Tibial nerve (tissue), 4 donors: Measurements from ENCODE around the gene CPXM2. TPM values are rescaled to one million over a fixed set of nuclear protein-coding genes. Genes with fewer than 3 reads are reported as not detected.

Experiments
- DNase-seq, 2 donors: peaks; one replicate each; pipeline ENCODE4 v3.0.0-alpha.2; 2019; ENCODE audit warnings: low spot score in 2 of 2
- H3K27ac ChIP-seq, 4 donors: fragments of 200-600 bp; sonication (generic) in 3 of 4; one replicate each; pipeline ENCODE4 v1.5.1; 2017 to 2019; ENCODE audit warnings: mild to moderate bottlenecking in 1 of 4
- H3K27me3 ChIP-seq, 2 donors: fragments of 200-600 bp; sonication (generic) in 1 of 2; one replicate each; pipeline versions ENCODE4 v1.5.1 to v1.6.0; 2017 to 2019
- H3K36me3 ChIP-seq, 3 donors: fragments of 200-600 bp; sonication (generic); one replicate each; pipeline ENCODE4 v1.5.1; 2018 to 2019
- H3K4me1 ChIP-seq, 4 donors: fragments of 200-600 bp; sonication (generic) in 3 of 4; one replicate each; pipeline ENCODE4 v1.5.1; 2017 to 2019
- H3K4me3 ChIP-seq, 4 donors: fragments of 200-600 bp; sonication (generic) in 3 of 4; one replicate each; pipeline ENCODE4 v1.5.1; 2017 to 2019; ENCODE audit warnings: mild to moderate bottlenecking in 1 of 4, moderate library complexity in 1 of 4
- H3K9me3 ChIP-seq, 4 donors: fragments of 200-600 bp; sonication (generic) in 3 of 4; one replicate each; pipeline ENCODE4 v1.5.1; 2017 to 2019
- CTCF ChIP-seq, 5 experiments: fragments of 200-600 bp in 3 of 5; fragments of 450-650 bp in 2 of 5; sonication (generic) in 3 of 5; IDR thresholded peaks; one replicate each; pipeline ENCODE4 v1.5.1; 2016 to 2019; ENCODE audit warnings: antibody characterized with exemption in 5 of 5, mild to moderate bottlenecking in 3 of 5, moderate library complexity in 2 of 5
- EP300 ChIP-seq, 2 donors: sonication (generic); formaldehyde crosslinking; IDR thresholded peaks; one replicate each; pipeline ENCODE4 v1.6.1; 2017; ENCODE audit warnings: antibody characterized with exemption in 2 of 2, mild to moderate bottlenecking in 1 of 2
- POLR2A ChIP-seq, 2 donors: fragments of 450-650 bp; IDR thresholded peaks; one replicate each; pipeline ENCODE4 v1.6.1; 2017; ENCODE audit warnings: antibody characterized with exemption in 2 of 2, mild to moderate bottlenecking in 2 of 2, moderate library complexity in 2 of 2
- WGBS, 2 donors: methylation state at CpG; one replicate each; pipeline ENCODE4 v1.1.5; 2018; 5-methylcytosine and 5-hydroxymethylcytosine counted together
- total RNA-seq, 4 donors: library from RNA; depleted of rRNA; stranded (reverse); fragments of >200 nt; gene quantifications; one replicate each; pipeline ENCODE4 v1.1.0, GENCODE V29; 2016

Gene CPXM2
- total RNA-seq, 4 donors from 2014 or later, result 26.8 to 74.3 (median 37.8) TPM

GRCh38 chr10:123922126-123922525, 30.5 kb upstream of the CPXM2 start:
- TF ChIP-seq CTCF (IDR thresholded peaks at IDR 0.05), result no peak
- no peak for TF ChIP-seq EP300 (IDR thresholded peaks at IDR 0.05)
- no peak for TF ChIP-seq POLR2A (IDR thresholded peaks at IDR 0.05)
- no peak overlapping the region for H3K27ac ChIP-seq
- no peaks in the 10 kb centered on the region for H3K4me1 ChIP-seq
- H3K9me3 ChIP-seq, result peaks cover 0 to 21% (median 0%) of the 10 kb centered on the region in 4 donors
- H3K36me3 ChIP-seq, result no peaks in the 10 kb centered on the region
- no peaks in the 10 kb centered on the region for H3K27me3 ChIP-seq
- no peak overlapping the region for H3K4me3 ChIP-seq
- WGBS, 2 donors, result 55 to 73% methylated on average over 2 of the region's 2 CpGs
- no peak for DNase-seq

DNA sequence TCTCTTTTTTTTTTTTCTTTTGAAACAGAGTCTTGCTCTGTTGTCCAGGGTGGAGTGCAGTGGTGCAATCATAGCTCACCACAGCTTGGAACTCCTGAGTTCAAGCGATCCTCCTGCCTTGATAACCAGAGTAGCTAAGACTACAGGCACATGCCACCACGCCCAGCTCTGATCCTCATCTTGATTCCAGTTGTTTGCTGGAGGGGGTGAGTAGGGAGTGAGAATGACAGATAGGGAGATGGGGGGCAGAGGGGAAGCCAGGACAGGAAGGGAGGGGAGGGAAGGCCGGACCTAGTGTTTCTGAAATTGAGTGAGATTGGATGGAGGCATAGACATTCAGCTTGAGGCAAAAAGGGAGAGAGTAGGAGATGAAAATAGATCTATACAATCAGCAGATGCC, 25.2 kb upstream of the CPXM2 start:
- no peak for TF ChIP-seq POLR2A (IDR thresholded peaks at IDR 0.05)
- no peak for TF ChIP-seq CTCF (IDR thresholded peaks at IDR 0.05)
- TF ChIP-seq EP300 (IDR thresholded peaks at IDR 0.05), result no peak
- Histone ChIP-seq H3K4me3 (no peak overlapping the region), H3K36me3 (no peaks in the 10 kb centered on the region), H3K27me3 (no peaks in the 10 kb centered on the region), H3K9me3 (peaks cover 0 to 18% (median 0%) of the 10 kb centered on the region in 4 donors), H3K27ac (no peak overlapping the region), H3K4me1 (peaks cover 0 to 26% (median 0%) of the 10 kb centered on the region in 4 donors)
- 69 to 73% methylated on average over 3 of the region's 3 CpGs for WGBS, 2 donors
- DNase-seq, result no peak

GRCh38 chr10:123913688-123914268, 22.2 kb upstream of the CPXM2 start:
- WGBS, 2 donors, result 29 to 37% methylated on average over 7 to 8 of the region's 8 CpGs
- no peaks in the 10 kb centered on the region for H3K27me3 ChIP-seq
- DNase-seq, result peak in 1 of 2 donors; percentile 57
- no peak overlapping the region for H3K4me3 ChIP-seq
- peaks cover 0 to 26% (median 0%) of the 10 kb centered on the region in 4 donors for H3K4me1 ChIP-seq
- no peaks in the 10 kb centered on the region for H3K36me3 ChIP-seq
- no peak for TF ChIP-seq POLR2A (IDR thresholded peaks at IDR 0.05)
- no peak for TF ChIP-seq EP300 (IDR thresholded peaks at IDR 0.05)
- TF ChIP-seq CTCF (IDR thresholded peaks at IDR 0.05), result no peak
- H3K9me3 ChIP-seq, result peaks cover 0 to 12% (median 0%) of the 10 kb centered on the region in 4 donors
- no peak overlapping the region for H3K27ac ChIP-seq

- peaks cover 0 to 26% (median 0%) of the 10 kb centered on the region in 4 donors for H3K4me1 ChIP-seq
Observed at GRCh38 chr10:123912871-123913270, 21.3 kb upstream of the CPXM2 start.

More at GRCh38 chr10:123912871-123913270, 21.3 kb upstream of the CPXM2 start:
- H3K36me3 ChIP-seq, result no peaks in the 10 kb centered on the region
- H3K9me3 ChIP-seq, result peaks cover 0 to 4% (median 0%) of the 10 kb centered on the region in 4 donors
- H3K27ac ChIP-seq, result no peak overlapping the region
- H3K4me3 ChIP-seq, result no peak overlapping the region
- TF ChIP-seq EP300 (IDR thresholded peaks at IDR 0.05) (no peak), CTCF (IDR thresholded peaks at IDR 0.05) (no peak), POLR2A (IDR thresholded peaks at IDR 0.05) (no peak)
- no peaks in the 10 kb centered on the region for H3K27me3 ChIP-seq
- no peak for DNase-seq
- 35 to 48% methylated on average over 3 of the region's 3 CpGs for WGBS, 2 donors
